ENCODE results near the gene ELL2. TPM values are rescaled to one million over a fixed set of nuclear protein-coding genes. Genes with fewer than 3 reads are reported as not detected.

The ELL2 gene
- total and polyA plus RNA-seq, 12 donors: 10.5 to 68.2 (median 27.2) TPM

- no peak for DNase-seq
- ATAC-seq: no peak
- no peak for TF ChIP-seq CTCF (IDR thresholded peaks at IDR 0.05)
- intact Hi-C loops (cut with DNase I): loop anchor here (2.0 to 10.0 kb wide), 16 partner anchors 38 to 845 kb away; partner anchors contain the start of genes ELL2 (in 6 of the 10) and CAST (in 1 of the 10)
- WGBS, 2 donors: 95 to 100% methylated on average over 4 of the region's 4 CpGs
- H3K4me3 ChIP-seq: no peak overlapping the region
- peak overlapping the region in 4 of 10 donors; percentile 87 to 94 (median 90) for H3K27ac ChIP-seq
- H3K9me3 ChIP-seq: no peaks in the 10 kb centered on the region
- peaks cover 12 to 86% (median 59%) of the 10 kb centered on the region in 9 donors for H3K4me1 ChIP-seq
- H3K36me3 ChIP-seq: no peaks in the 10 kb centered on the region
- no peaks in the 10 kb centered on the region for H3K27me3 ChIP-seq
Observed at GRCh38 chr5:95859661-95860060, 102.0 kb downstream of the ELL2 start.

DNA sequence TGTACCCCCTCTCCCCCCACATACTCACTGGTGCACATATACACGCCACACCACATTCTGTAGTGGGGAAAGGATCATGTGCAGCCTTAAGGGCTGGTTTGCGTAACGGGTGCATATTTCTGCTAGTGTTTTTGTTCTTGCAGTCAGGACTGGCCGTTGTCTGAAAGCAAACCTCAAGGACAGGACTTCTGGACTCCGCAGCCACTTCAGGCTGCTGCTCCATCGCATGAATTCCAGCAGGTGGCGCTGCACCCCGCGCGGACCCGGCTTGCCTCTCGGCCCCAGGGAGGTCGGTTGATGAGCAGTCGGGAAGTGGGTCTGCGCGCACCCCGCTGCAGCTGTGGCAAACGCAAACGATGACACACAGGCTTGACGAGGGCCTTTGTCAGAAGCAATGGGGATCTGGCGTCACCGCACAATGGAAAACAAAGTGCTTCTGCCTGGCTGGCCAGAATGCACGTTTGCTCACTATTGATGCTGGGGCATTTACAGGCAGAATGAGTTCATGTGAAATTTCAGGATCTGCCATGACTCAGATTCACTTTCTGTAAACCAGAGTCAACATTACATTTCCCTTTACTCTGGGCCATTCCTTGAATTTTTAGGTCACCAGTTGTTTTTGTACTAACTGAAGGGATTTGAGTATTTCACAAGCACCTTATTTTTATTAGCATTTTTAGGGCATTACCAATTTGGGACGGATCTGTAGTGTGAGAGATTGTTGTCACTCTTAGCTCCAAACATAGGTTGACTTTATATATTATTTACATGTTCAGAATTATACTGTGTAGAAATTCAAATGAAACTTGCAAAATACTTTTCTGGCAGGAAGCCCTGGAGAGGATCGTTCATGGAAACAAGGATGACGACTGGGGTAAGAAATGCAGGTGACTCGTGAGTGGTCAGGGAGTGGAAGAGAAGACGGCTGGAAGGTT lies 102.7 kb downstream of the ELL2 start:
- Histone ChIP-seq H3K27me3 (no peaks in the 10 kb centered on the region), H3K36me3 (no peaks in the 10 kb centered on the region), H3K4me3 (peak overlapping the region in 6 of 10 donors; percentile 26 to 43 (median 30)), H3K4me1 (peaks cover 12 to 83% (median 59%) of the 10 kb centered on the region in 9 donors), H3K27ac (peak overlapping the region; percentile 87 to 94 (median 90)), H3K9me3 (no peaks in the 10 kb centered on the region)
- peak in 8 of 9 donors; percentile 97 to 99 (median 98) for TF ChIP-seq CTCF (IDR thresholded peaks at IDR 0.05)
- WGBS, 2 donors: 14% methylated on average over 28 of the region's 28 CpGs
- DNase-seq: peak; percentile 85 to 92
- peak; percentile 72 to 87 (median 83) for ATAC-seq
- intact Hi-C loops (cut with DNase I): loop anchor here (1.0 to 10.0 kb wide), 14 partner anchors 38 to 846 kb away; partner anchors contain the start of genes ELL2 (in 5 of the 10) and CAST (in 1 of the 10)

- no peak for TF ChIP-seq CTCF (IDR thresholded peaks at IDR 0.05)
- peak in 7 of 8 donors; percentile 7 to 63 (median 31) for ATAC-seq
- WGBS, 2 donors: 47% methylated on average over 8 of the region's 8 CpGs
- intact Hi-C loops (cut with DNase I): loop anchor here (1.0 to 10.0 kb wide), 14 partner anchors 39 to 847 kb away; partner anchors contain the start of genes ELL2 (in 5 of the 10) and CAST (in 1 of the 10)
- Histone ChIP-seq H3K4me1 (peaks cover 12 to 78% (median 55%) of the 10 kb centered on the region in 9 donors), H3K9me3 (no peaks in the 10 kb centered on the region), H3K36me3 (no peaks in the 10 kb centered on the region), H3K4me3 (peak overlapping the region in 1 of 10 donors; percentile 28), H3K27me3 (no peaks in the 10 kb centered on the region), H3K27ac (peak overlapping the region; percentile 87 to 94 (median 90))
- peak in 1 of 2 donors; percentile 38 for DNase-seq
Observed at GRCh38 chr5:95858023-95858461, 103.6 kb downstream of the ELL2 start.

Data from heart right ventricle (tissue), 16 donors.